ENCODE data around the gene TP53BP2. TPM values are rescaled to one million over a fixed set of nuclear protein-coding genes. Genes with fewer than 3 reads are reported as not detected.

The TP53BP2 gene
- total and polyA plus RNA-seq, 2 experiments from 2014 or later = 9.2 to 18.2 TPM

DNA sequence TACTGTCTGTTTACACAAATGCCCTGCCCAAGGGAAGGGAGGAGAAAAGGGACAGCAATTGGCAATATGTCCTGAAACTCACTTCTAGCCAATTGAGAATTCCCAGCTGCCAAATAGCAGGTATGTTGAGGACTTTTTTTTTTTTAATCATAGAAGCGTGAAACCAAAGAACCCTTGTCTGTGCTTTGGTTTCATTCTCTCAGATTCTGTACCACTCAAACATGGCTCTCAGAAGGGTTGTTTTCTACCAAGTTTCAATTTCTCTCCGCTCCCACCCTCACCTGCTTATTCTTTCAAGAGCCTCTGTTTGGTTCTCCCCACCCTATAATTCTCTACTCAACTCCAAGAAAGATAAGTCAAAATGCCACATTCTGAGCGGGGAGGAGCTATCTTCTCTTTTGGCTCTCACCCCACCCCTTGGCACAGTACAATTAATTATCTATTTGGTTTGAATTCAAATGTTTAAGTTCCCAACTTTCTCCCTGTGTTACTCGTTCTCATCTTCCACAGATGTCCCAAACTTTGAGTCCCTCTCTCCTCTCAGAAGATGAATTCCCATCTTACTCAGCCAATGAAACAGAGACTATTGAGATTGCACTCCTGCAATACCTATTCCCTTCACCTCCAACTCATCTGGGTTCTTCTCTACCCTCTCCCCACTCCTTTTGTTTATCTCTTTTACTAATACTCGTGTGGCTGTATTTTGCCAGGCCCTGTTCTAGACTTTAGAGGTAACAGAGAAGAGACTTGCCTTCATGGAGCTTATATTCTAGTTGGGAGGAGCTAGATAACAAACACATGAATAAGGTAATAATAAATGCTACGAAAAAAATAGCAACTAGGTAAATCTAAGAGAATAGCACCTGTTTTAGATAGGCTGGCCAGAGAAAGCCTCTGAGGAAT, 3.9 kb upstream of the TP53BP2 start:
- Histone ChIP-seq H3K27me3 (replicated peaks; ENCODE audit: insufficient read depth) (no peaks in the 10 kb centered on the region), H3F3A (ENCODE audit: insufficient read depth) (peaks cover 17% of the 10 kb centered on the region), H2AFZ (no peak overlapping the region), H3K4me3 (no peak overlapping the region), H3K9ac (no peak overlapping the region), H3K27ac (no peak overlapping the region), H3K4me2 (ENCODE audit: unreplicated experiment) (no peak overlapping the region), H3K9me3 (ENCODE audit: low read depth) (no peaks in the 10 kb centered on the region), H3K79me2 (ENCODE audit: insufficient read depth) (peaks cover 9% of the 10 kb centered on the region), H3K9me2 (ENCODE audit: insufficient read depth) (no peaks in the 10 kb centered on the region), H3K4me1 (ENCODE audit: insufficient read depth) (peaks cover 7% of the 10 kb centered on the region), H4K20me1 (ENCODE audit: insufficient read depth) (no peaks in the 10 kb centered on the region), H3K36me3 (ENCODE audit: low read depth) (no peaks in the 10 kb centered on the region)
- TF ChIP-seq EZH2 (IDR thresholded peaks at IDR 0.05; ENCODE audit: insufficient read depth, poor library complexity, severe bottlenecking) (no peak), EZH2phosphoT487 (IDR thresholded peaks at IDR 0.05; ENCODE audit: insufficient read depth, low read depth) (no peak)
- in situ Hi-C loops (cut with MboI) = no loop called here
- WGBS, 2 experiments (ENCODE audit: low coverage in 1 of 2, low lambda C conversion rate in 2 of 2, missing lambda C conversion rate in 2 of 2) = 64 to 70% methylated on average over 6 of the region's 6 CpGs
- no peak for DNase-seq

GRCh38 chr1:223848536-223848935, 2.8 kb upstream of the TP53BP2 start:
- 94 to 100% methylated on average over 2 of the region's 2 CpGs for WGBS, 2 experiments (ENCODE audit: low coverage in 1 of 2, low lambda C conversion rate in 2 of 2, missing lambda C conversion rate in 2 of 2)
- Histone ChIP-seq H3F3A (ENCODE audit: insufficient read depth) (peaks cover 25% of the 10 kb centered on the region), H2AFZ (no peak overlapping the region), H3K79me2 (ENCODE audit: insufficient read depth) (peaks cover 20% of the 10 kb centered on the region), H3K4me1 (ENCODE audit: insufficient read depth) (peaks cover 12% of the 10 kb centered on the region), H3K27me3 (replicated peaks; ENCODE audit: insufficient read depth) (no peaks in the 10 kb centered on the region), H3K36me3 (ENCODE audit: low read depth) (no peaks in the 10 kb centered on the region), H3K9me3 (ENCODE audit: low read depth) (no peaks in the 10 kb centered on the region), H3K4me3 (no peak overlapping the region), H3K27ac (no peak overlapping the region), H4K20me1 (ENCODE audit: insufficient read depth) (no peaks in the 10 kb centered on the region), H3K9ac (no peak overlapping the region), H3K9me2 (ENCODE audit: insufficient read depth) (no peaks in the 10 kb centered on the region), H3K4me2 (ENCODE audit: unreplicated experiment) (no peak overlapping the region)
- no peak for TF ChIP-seq EZH2 (IDR thresholded peaks at IDR 0.05; ENCODE audit: insufficient read depth, poor library complexity, severe bottlenecking)
- TF ChIP-seq EZH2phosphoT487 (IDR thresholded peaks at IDR 0.05; ENCODE audit: insufficient read depth, low read depth) = no peak
- in situ Hi-C loops (cut with MboI) = no loop called here
- no peak for DNase-seq

- no peak overlapping the region for H3K4me2 ChIP-seq (ENCODE audit: unreplicated experiment)
- no peaks in the 10 kb centered on the region for H3K9me3 ChIP-seq (ENCODE audit: low read depth)
- H3K4me3 ChIP-seq = no peak overlapping the region
- no peaks in the 10 kb centered on the region for H3K27me3 ChIP-seq (replicated peaks; ENCODE audit: insufficient read depth)
- H2AFZ ChIP-seq = no peak overlapping the region
- H3K79me2 ChIP-seq (ENCODE audit: insufficient read depth) = peaks cover 26% of the 10 kb centered on the region
- H3K27ac ChIP-seq = no peak overlapping the region
- no peaks in the 10 kb centered on the region for H4K20me1 ChIP-seq (ENCODE audit: insufficient read depth)
- peaks cover 25% of the 10 kb centered on the region for H3F3A ChIP-seq (ENCODE audit: insufficient read depth)
- no peaks in the 10 kb centered on the region for H3K9me2 ChIP-seq (ENCODE audit: insufficient read depth)
- H3K4me1 ChIP-seq (ENCODE audit: insufficient read depth) = peaks cover 12% of the 10 kb centered on the region
- no peak for DNase-seq
- TF ChIP-seq EZH2phosphoT487 (IDR thresholded peaks at IDR 0.05; ENCODE audit: insufficient read depth, low read depth) = no peak
- no peak for TF ChIP-seq EZH2 (IDR thresholded peaks at IDR 0.05; ENCODE audit: insufficient read depth, poor library complexity, severe bottlenecking)
- no peak overlapping the region for H3K9ac ChIP-seq
- in situ Hi-C loops (cut with MboI) = no loop called here
- 97 to 100% methylated on average over 4 of the region's 4 CpGs for WGBS, 2 experiments (ENCODE audit: low coverage in 1 of 2, low lambda C conversion rate in 2 of 2, missing lambda C conversion rate in 2 of 2)
- no peaks in the 10 kb centered on the region for H3K36me3 ChIP-seq (ENCODE audit: low read depth)
These were observed 2.1 kb upstream of the TP53BP2 start for GRCh38 chr1:223847781-223848345.

GRCh38 chr1:223845037-223845809, 524 bp downstream of the TP53BP2 start:
- peak overlapping the region; percentile 90 for H3K4me2 ChIP-seq (ENCODE audit: unreplicated experiment)

More at GRCh38 chr1:223845037-223845809, 524 bp downstream of the TP53BP2 start:
- Histone ChIP-seq H3K9me2 (ENCODE audit: insufficient read depth) (no peaks in the 10 kb centered on the region), H4K20me1 (ENCODE audit: insufficient read depth) (no peaks in the 10 kb centered on the region), H3K79me2 (ENCODE audit: insufficient read depth) (peaks cover 53% of the 10 kb centered on the region), H2AFZ (peak overlapping the region; percentile 56), H3K9me3 (ENCODE audit: low read depth) (no peaks in the 10 kb centered on the region), H3K9ac (peak overlapping the region; percentile 97), H3K27ac (peak overlapping the region; percentile 96), H3K4me1 (ENCODE audit: insufficient read depth) (peaks cover 23% of the 10 kb centered on the region), H3K36me3 (ENCODE audit: low read depth) (no peaks in the 10 kb centered on the region), H3K4me3 (peak overlapping the region; percentile 74), H3K27me3 (replicated peaks; ENCODE audit: insufficient read depth) (no peaks in the 10 kb centered on the region), H3F3A (ENCODE audit: insufficient read depth) (peaks cover 25% of the 10 kb centered on the region)
- peak; percentile 82 for DNase-seq
- TF ChIP-seq EZH2phosphoT487 (IDR thresholded peaks at IDR 0.05; ENCODE audit: insufficient read depth, low read depth) (no peak), EZH2 (IDR thresholded peaks at IDR 0.05; ENCODE audit: insufficient read depth, poor library complexity, severe bottlenecking) (no peak)
- WGBS, 2 experiments (ENCODE audit: low coverage in 1 of 2, low lambda C conversion rate in 2 of 2, missing lambda C conversion rate in 2 of 2) = 1 to 2% methylated on average over 46 to 66 of the region's 69 CpGs
- in situ Hi-C loops (cut with MboI) = no loop called here
